Activated T-cell treated with anti-CD3 and anti-CD28 coated beads, Interleukin-2, amount 50 U/mL, for 1 hour (primary cell): ENCODE results near the gene MED17.
"Not testable (repeated sequence)": the region's sequence is repeated elsewhere in the genome, so short reads cannot be mapped to it uniquely, and the experiment has no call there.

Source experiments
- DNase-seq: peaks from one replicate; pipeline ENCODE4 v3.0.0-alpha.2; 2020

MED17 gene

DNA sequence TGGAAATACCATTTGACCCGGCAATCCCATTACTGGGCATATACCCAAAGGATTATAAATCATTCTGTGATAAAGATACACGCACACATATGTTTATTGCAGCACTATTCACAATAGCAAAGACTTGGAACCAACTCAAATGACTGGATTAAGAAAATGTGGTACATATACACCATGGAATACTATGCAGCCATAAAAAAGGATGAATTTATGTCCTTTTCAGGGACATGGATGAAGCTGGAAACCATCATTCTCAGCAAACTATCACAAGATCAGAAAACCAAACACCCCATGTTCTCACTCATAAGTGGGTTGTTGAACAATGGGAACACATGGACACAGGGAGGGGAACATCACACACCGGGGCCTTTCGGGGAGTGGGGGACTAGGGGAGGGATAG lies 25.0 kb upstream of the MED17 start:
- not testable (repeated sequence) for DNase-seq

DNA sequence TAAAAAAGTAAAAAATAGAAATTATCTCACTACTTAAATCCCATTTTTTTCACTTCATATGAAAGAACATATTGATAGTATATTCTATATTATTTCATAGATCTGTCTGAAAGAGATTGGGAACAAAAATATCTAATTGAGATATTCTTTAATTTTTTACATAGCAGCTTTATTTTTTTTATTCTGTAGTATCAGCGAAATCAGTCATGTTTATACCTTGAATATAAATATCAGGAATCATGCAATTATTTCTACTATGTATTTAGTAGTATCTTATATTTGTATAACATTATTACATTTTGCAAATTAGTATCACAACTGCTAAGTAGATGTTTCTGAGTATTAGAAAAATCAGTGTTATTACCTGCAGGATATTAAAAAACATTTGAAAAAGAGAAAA lies 22.2 kb upstream of the MED17 start:
- DNase-seq, result no peak

DNA sequence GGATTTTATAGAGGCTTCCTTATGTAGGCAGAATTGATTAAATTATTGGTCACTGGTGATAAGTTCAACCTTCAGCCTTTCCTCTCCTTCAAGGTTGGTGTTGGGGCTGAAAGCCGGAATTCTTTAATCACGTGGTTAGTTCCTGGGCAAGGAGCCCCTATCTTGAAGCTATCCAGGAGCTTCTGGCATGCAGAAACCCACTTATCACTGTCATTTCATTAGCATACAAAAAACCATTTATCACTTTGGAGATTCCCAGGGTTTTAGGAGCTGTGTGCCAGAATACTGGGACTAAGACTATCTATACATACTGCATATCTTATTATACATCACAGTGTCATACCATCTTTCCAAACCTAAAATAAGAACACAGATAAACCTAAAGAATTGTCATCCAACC lies 18.5 kb upstream of the MED17 start:
- DNase-seq, result no peak

DNA sequence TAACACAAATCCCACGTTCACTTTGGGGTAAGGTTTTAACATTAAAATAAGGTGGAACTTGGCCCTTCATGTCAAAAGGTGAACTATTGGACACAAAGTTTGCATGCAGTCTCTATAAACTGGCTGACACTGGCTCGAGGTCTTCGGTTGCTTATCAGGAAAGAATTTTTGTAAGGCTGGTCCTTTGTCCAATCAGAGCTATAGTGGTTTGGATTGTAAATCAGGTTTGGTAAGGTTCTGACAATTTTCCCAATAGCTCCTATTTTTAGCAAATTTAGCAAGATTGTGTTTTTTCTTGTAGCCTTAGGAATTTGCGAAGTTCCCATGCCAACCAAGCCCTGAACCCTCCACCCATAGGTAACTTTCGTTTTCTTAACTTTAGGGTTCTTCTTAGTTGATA lies 17.6 kb upstream of the MED17 start:
- no peak for DNase-seq

DNA sequence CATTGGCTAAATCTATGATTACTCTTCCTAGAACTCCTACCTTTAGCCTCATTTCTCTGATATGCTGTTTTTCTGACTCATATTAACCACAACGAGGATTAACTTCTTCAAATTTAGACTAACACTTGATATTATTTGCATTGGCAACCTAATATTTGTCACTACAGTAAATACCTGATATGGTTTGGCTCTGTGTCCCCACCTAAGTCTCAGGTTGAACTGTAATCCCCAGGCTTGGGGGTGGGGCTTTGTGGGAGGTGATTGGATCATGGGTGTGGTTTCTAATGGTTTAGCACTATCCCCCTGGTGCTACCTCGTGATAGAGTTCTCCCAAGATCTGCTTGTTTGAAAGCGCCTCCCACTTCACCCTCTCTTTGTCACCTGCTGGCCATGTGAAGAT lies 17.1 kb upstream of the MED17 start:
- DNase-seq, result no peak

DNA sequence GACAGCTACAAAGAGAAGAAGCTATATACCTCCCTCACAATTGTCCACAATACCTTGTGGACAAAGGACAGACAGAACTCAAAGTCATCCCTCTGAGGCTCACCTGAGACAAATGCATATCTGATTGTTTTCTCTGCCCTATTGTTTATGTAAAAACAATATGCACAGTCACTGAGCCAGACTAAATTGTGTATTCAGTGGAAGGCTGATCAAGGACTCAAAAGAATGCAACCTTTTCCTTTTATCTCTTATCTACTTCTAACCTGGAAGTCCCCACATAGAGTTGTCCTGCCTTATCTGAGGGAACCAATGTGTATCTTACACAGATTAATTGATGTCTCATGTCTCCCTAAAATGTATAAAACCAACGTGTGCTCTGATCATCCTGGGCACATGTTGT lies 13.9 kb upstream of the MED17 start:
- no peak for DNase-seq

DNA sequence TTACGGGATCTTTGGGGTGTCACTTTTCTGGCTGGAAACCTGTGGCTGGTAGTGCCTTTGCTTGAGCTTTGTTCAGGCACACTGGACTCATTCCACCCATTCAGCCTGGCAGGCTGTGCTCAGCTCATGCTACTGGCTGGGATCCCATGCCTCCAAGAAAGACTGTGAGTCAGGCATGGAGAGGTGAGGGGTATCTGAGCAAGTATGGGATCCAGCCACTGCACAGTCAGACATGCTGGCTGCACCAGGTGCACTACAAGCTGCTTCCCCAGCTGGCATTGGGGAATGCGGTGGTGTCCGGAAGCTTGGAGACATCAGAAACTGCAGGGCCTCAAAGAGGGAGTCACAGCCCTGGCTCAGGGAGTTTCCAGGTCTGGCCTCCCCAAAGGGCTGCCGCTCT lies 12.0 kb upstream of the MED17 start:
- no peak for DNase-seq

DNA sequence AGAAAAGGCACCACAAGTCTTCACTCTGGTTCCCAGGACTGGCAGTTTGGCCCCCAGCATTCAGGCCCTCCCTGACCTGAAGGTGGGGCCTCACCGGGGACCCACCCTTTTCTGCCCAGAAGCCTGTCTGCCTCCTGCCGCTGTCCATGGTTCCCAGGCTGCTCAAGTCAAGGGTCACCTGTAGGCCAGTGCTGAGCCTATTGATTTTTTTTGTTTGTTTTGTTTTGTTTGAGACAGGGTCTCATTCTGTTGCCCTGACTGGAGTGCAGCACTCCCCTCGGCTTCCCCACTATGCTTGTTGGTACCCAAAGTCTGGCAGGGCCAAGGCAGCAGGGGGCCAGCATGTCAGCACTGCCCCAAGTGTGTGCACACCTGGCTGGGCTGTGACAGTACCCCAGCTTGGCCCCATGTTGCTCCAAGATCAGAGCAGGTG lies 11.0 kb upstream of the MED17 start:
- no peak for DNase-seq

DNA sequence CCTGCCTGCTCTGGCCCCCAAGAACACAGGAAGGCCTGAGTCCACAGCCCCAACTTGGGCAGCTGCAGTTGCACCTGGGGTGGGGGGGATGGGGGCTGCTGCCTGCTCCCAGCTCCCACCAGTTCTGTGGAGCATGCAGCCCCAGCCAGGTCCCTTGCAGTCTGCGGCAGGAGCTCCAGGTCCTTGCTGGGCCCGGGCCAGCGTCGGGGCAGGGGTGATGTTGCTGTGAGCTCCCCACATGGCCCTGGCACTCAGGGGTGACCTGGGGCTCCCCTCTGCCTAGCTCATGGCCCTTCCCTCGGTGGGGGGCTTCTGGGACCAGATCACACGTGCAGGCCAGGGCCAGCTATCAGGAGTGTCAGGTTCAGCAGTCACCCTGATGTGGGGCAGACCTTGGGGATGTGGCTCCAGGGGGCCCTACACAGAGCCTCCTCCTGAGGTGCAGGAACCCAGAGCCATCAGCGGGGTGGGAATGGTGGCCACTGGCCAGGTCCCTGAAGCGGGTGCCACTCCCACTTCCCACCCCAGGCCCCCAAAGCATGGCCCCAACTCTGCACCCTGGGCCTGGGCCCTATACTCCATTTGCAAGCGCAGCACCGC lies 10.4 kb upstream of the MED17 start:
- DNase-seq, result no peak

DNA sequence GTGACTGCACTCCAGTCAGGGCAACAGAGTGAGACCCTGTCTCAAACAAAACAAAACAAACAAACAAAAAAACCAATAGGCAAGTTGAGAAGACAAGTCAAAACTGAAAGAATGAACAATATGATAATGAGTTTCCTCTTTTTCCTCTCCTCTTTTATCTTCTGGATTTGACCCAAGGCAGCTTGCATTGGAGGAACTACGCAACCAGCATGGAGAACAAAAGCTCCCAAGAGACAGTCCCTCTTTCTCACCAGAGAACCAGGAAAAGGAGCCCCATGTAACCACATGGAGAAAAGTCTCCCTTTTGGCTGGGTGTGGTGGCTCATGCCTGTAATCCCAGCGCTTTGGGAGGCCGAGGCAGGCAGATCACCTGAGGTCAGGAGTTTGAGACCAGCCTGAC lies 9.5 kb upstream of the MED17 start:
- DNase-seq, result not testable (repeated sequence)

DNA sequence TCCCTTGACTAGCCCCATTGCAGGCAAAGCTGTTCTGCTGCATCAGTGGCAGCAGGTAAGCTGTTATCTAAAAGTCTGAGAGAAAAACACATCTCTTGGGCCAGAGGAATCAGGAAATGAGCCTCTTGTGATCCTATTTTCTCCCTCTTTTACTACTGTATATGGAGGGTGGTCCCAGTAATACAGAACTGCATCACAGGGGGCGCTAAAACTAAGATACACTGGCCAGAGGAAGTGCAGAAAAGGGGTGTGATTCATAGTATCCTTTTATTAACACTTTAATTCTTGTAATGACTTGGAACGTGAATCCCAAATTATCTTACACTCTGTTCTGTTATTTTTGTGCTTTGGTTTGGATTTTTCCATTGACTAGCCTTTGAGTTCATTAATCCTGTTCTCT lies 8.8 kb upstream of the MED17 start:
- no peak for DNase-seq

DNA sequence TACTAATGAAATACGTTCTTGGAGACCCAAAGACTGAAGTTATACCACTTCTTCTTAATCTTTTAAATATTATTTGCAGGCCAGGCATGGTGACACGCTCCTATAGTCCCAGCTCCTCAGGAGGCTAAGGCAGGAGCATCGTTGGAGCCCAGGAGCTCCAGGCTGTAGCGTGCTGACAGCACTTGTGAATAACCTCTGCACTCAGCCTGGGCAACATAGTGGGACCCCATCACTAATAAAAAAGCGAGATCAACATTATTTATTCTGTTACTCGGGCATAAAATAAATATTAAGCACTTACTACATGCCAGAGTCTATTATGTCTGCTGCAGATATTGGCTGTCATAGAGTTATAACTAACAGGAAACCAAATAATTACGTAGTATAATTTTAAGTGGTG lies 720 bp upstream of the MED17 start:
- no peak for DNase-seq

DNA sequence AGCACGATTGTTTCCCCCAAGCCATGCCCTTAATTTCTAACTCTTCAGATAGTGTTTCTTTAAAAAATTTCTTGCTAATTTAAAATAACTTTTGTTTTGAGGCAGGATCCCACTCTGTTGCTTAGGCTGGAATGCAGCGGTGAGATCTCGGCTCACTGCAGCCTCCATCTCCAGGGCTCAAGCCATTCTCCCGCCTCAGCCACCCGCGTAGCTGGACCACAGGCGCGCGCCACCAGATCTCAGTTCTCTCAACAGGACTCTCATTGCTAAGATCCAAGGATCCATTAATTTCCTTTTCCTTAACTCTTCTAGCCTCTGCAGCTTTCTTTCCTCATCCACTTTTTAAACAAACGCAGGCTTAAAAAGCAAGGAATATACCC lies 327 bp upstream of the MED17 start:
- no peak for DNase-seq

DNA sequence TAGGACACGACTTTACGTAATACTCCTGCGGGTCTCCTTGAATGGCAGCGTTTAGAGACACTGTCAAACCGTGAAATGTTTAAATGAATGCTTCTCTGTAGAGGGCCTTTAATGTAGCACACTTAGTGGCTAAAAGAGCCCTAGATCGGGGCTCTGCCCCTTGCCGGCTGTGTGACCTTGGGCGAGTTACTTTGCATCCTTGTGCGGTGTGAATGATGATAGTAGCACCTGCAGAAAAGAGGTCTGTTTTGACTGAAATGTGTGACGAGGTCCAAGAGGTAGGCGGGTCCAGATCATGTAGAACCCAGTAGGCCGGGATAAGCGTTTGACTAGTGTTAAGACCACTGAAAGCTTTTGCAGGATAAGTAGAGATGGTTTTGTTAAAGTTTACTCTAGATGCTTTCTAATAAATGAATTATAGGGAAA lies 866 bp downstream of the MED17 start:
- no peak for DNase-seq

DNA sequence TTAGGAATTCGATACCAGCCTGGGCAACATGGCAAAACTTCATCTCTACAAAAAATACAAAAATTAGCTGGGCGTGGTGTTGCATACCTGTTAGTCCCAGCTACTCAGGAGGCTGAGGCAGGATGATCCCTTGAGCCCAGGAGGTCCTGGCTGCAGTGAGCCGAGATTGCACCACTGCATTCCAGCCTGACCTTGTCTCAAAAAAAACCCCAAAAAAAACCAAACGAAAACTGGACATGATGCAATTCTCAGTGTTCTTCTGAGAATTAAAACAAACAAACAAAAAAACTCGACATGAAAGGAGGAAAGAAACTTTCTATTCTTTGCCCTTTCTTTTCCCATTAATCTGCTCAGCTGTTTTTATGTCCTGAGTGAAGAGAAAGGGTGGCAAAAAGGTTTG lies 7.4 kb downstream of the MED17 start:
- DNase-seq, result no peak

DNA sequence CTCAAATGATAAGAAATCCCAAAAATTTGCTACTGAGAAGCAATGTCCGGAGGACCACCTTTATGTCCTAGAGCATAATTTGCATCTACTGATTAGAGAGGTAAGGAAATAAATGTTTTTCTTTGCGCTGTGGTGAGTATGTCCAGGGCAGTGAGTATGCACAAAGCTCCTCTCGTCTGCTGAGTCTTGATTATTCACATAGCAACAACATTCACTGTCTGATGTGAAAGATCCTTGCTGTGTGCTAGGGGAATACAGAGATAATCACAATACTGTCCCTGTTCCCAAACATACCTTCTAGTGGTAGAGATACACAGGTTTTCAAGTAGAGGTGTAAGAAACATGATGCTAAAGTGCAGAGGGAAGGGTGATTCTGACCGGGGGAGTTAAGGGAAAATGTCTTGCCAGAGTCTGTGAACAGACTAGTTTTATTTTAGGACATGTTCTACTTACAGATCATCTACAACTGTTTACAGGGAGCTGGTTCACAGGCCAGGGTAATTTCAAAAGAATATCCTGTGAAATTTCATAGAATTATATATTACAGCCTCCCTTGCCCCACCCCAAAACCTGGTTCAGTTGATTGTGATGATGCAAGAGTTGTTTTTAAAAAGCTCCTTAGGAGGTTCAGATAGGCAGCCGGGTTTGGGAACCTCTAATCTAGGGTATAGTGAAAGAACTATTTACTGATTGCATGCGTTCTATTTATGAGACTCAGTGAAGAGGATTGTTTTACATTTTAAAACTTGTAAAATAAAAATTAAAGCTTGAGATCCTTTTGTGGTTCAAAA lies 12.6 kb downstream of the MED17 start:
- DNase-seq, result no peak

DNA sequence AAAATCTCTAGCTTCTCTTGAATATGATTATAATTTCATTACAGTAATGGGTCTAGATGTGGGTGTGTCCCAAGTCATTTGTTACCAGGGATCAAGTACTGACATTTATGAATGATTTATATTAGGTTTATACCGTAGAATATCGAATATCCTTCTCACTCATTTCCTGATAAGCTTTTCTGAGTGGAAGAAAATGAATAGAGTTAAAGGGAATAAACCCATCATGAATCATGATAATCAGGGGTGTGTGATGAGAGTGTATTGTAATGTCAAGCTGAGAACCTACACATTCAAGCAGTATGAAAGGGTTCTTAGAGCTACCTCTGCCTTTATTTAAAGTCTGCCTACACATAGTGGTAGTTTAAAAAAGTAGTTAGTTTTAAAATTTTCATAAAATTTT lies 17.3 kb downstream of the MED17 start:
- DNase-seq, result no peak

DNA sequence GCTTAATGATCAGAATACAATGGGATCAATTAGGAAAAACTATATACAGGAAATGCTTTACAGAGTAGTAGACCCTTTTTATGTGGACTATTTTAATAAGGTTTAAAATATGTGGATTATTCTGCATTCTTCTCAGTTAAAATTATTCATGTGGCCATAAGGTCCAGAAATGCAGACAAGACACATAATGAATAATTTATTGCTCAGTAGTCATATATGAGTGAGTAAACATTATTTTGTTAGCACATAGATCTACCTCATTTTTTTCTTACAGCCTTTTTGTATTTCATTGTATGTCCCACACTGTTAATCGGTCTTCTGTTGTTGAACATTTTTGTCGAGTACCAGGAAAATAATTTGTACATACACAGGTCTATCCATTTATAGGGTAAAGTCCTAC lies 20.8 kb downstream of the MED17 start:
- DNase-seq, result no peak

DNA sequence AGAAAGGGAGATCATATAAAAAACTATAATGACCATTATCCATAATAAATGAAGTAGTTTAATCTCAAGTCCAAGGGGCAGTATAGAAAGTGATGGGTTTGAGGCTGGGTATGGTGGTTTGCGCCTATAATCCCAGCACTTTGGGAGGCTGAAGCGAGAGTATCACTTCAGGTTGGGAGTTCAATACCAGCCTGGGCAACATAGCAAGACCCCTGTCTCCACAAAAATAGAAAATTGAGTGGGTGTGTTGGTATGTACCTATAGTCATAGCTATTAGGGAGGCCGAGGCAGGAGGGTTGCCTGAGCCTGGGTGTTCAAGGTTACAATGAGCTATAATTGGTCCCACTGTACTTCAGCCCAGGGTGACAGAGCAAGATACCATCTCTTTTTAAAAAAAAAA lies 23.9 kb downstream of the MED17 start:
- no peak for DNase-seq

DNA sequence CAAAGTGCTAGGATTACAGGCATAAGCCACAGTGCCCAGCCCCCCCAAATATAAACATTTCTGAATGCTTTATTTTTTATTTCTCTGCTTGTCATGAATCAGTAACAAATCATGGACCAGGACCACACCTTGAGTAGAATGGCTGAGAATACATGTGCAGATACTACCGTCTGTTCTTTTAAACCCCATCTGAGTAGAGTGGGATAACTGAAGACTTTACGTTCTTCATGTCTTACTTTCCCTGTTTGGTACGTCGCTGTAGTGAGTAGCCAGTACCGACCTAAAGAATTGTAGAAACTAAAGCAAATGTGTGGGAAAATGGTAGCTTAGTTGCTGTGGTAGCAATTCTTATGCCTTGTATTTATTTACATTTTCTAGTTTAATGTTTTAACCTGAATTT lies 29.9 kb downstream of the MED17 start:
- no peak for DNase-seq

DNA sequence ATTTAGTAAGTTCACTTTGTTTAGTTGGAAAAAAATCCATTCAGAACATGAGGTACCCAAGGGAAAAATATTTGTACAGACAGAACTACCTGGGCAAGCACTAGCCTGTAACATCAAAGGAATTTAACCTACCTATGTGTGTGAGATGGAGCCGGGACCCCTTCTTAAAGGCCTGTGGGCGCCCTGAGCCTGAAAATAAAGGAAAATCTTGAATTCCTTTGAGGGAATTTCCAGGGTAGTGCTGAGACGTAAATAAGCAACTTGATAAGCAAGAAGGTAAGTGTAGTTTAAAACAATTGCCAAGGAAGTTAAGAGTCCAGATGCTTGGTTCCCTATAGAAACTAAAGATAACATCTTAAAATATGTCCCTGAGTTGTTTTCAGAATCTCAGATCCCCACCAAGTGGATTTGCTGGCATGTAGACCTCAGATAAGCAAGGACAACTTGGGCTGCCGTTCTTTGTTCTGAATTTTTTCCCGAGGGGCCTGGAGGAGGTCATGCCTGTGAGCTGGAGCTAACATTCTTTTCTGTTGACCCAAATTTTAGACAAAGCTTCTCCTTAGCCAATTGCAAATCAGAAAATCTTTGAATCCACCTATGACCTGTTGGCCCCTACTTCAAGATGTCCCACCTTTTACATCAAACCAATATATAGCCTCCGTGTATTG lies 31.0 kb downstream of the MED17 start:
- no peak for DNase-seq

DNA sequence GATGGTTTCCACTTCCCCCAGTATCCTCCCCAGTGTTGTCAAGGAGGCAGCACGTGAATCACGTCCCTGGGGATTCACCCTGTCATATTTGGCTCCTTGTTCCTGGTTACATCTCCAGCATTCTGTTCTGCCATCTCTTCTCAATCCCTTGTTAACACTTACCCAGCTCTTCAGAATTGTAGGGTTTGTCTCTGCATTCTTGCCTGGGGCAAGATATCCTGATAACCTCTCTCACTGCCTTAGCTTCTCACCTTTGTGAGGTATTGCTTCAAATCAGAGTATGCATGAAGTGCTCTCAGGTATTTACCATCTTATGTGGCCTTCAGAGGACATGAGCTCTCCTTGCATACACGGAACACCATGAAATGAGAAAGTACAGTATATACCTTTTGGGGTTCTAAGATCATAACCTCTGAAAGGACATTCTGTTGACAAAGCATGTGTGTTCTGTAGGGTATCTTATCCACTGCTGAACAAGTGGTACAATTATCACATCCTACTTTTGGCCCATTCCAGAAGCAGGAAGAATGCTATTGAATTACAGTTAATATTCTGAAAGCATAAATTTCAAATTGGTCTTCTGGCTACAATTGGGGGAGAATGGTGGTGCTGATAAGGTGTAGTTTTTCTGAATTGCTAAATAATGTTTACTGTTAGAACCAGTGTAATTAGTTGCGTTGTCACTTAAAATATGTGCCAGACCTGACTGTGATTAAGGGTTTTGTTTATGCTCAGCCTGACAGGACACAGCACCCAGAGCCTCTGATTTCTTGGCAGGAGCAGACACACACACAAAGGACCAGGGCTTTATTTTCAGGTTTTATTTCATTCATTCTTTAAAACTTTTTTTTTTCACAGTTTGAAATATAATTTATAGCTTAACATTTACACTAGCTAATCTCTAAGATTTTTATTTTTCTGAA lies 33.6 kb downstream of the MED17 start:
- DNase-seq, result no peak

DNA sequence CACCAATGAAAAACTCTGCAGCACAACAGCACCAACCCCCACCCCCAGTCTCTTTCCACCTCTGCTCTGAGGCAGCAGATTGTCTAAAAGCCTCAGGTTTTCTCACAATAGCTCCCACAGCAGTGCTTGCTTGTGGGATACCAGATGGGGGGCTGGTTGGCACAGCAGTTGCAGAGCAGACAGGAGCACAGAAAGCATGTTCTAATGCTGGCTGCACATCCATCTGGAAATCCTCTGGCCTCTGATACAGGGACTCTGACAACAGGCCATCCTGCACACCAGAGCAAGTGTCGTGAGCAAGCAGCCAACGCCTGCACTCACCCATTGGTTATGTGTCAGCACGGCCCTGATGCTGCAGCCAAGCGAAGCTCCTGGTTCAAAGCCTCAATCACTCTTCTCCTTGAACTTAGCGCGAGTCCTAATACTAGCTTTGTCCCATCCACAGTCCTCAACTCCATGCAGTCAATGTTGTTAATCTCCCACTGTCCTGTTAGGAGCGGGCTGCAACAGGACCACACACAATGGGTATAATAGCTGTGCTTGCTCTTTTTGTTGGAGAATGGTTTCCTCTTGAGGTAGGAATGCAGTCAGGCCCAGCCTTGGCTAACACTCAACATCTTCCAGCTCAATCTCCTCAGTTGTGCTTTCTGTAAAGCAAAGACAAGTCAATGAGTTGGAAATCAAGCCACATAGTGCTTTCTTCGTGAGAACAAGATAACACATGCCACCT lies 36.0 kb downstream of the MED17 start:
- DNase-seq, result no peak
